HEK293 (cell line): Measurements from ENCODE around the gene TNNI3.

Experiments used
- CTCF ChIA-PET: fragments of 350-600 bp; formaldehyde crosslinking; extraction: SDS; loops from one replicate; lab custom pipeline; 2021; ENCODE audit warnings: antibody characterized with exemption; lab: Yijun Ruan, JAX
- POLR2A ChIA-PET: fragments of 300-600 bp; formaldehyde crosslinking; extraction: SDS; loops from one replicate; lab custom pipeline; 2020; ENCODE audit warnings: antibody characterized with exemption, inconsistent platforms; lab: Yijun Ruan, JAX
- H3K27ac ChIP-seq: fragments of 200-500 bp; sonication (Bioruptor generic); 2 replicates; pipeline ENCODE4 v1.5.1; 2014; ENCODE audit warnings: low read depth, low read length, control low read depth, inconsistent platforms; ENCODE audit errors: extremely low read depth
- H3K36me3 ChIP-seq, 2 experiments: fragments of 200-500 bp in 1 of 2; sonication (Bioruptor generic) in 1 of 2; 1 replicate in 1 of 2; 2 replicates in 1 of 2; pipeline ENCODE4 v1.5.1; 2014 to 2017; ENCODE audit warnings: inconsistent platforms in 2 of 2, low read length in 2 of 2; ENCODE audit not compliant: control insufficient read depth in 2 of 2, insufficient read depth in 1 of 2
- H3K4me1 ChIP-seq: fragments of 200-500 bp; sonication (Bioruptor generic); 2 replicates; pipeline ENCODE4 v1.5.1; 2014; ENCODE audit warnings: mild to moderate bottlenecking, low read length, inconsistent platforms; ENCODE audit not compliant: control insufficient read depth, insufficient read depth
- H3K4me3 ChIP-seq: 2 replicates; pipeline ENCODE4 v1.5.1; 2011; ENCODE audit warnings: low read depth, mild to moderate bottlenecking, control low read depth, low read length, moderate library complexity
- H3K9me3 ChIP-seq: fragments of 200-500 bp; sonication (Bioruptor generic); 2 replicates; pipeline ENCODE4 v1.5.1; 2014; ENCODE audit warnings: low read depth, low read length, inconsistent platforms; ENCODE audit not compliant: control insufficient read depth, insufficient read depth
- GLI2 ChIP-seq: fragments of 450-650 bp; formaldehyde crosslinking; IDR thresholded peaks from 2 replicates; pipeline ENCODE4; 2017; ENCODE audit warnings: missing biosample characterization, missing genetic modification characterization, low read depth, borderline replicate concordance
- GLI4 ChIP-seq: fragments of 450-650 bp; formaldehyde crosslinking; IDR thresholded peaks from 2 replicates; pipeline ENCODE4 v1.5.1; 2016; ENCODE audit warnings: missing biosample characterization, missing genetic modification characterization
- HIC1 ChIP-seq: fragments of 450-650 bp; formaldehyde crosslinking; IDR thresholded peaks from 2 replicates; pipeline ENCODE4 v1.5.1; 2016; ENCODE audit warnings: missing biosample characterization, missing genetic modification characterization
- HOXC10 ChIP-seq: sonication (generic); formaldehyde crosslinking; IDR thresholded peaks from 2 replicates; pipeline ENCODE4 v1.8.1; 2023; ENCODE audit warnings: mild to moderate bottlenecking, missing genetic modification reagents
- KLF1 ChIP-seq: fragments of 450-650 bp; formaldehyde crosslinking; IDR thresholded peaks from 2 replicates; pipeline ENCODE4 v1.5.1; 2016; ENCODE audit warnings: missing biosample characterization, missing genetic modification characterization
- KLF7 ChIP-seq: fragments of 450-650 bp; formaldehyde crosslinking; IDR thresholded peaks from 2 replicates; pipeline ENCODE4 v1.5.1; 2016; ENCODE audit warnings: missing biosample characterization, missing genetic modification characterization, borderline replicate concordance
- KLF9 ChIP-seq: fragments of 450-650 bp; formaldehyde crosslinking; IDR thresholded peaks from 2 replicates; pipeline ENCODE4 v1.5.1; 2016; ENCODE audit warnings: missing biosample characterization, missing genetic modification characterization, low read depth
- OSR2 ChIP-seq: fragments of 450-650 bp; formaldehyde crosslinking; IDR thresholded peaks from 2 replicates; pipeline ENCODE4 v1.5.1; 2016; ENCODE audit warnings: missing biosample characterization, missing genetic modification characterization
- OVOL3 ChIP-seq: fragments of 450-650 bp; formaldehyde crosslinking; IDR thresholded peaks from 2 replicates; pipeline ENCODE4 v1.5.1; 2016; ENCODE audit warnings: missing biosample characterization, missing genetic modification characterization
- SCRT1 ChIP-seq: fragments of 450-650 bp; formaldehyde crosslinking; IDR thresholded peaks from 2 replicates; pipeline ENCODE4 v1.5.1; 2016; ENCODE audit warnings: missing biosample characterization, missing genetic modification characterization, borderline replicate concordance
- SETDB1 ChIP-seq: IDR thresholded peaks from one replicate; pipeline ENCODE4 v1.6.1; 2017; ENCODE audit warnings: mild to moderate bottlenecking, low read length, moderate library complexity, mixed read lengths; ENCODE audit not compliant: insufficient read length
- SP7 ChIP-seq: fragments of 450-650 bp; formaldehyde crosslinking; IDR thresholded peaks from 2 replicates; pipeline ENCODE4 v1.5.1; 2016; ENCODE audit warnings: missing biosample characterization, missing genetic modification characterization
- WT1 ChIP-seq: fragments of 450-650 bp; formaldehyde crosslinking; IDR thresholded peaks from 2 replicates; pipeline ENCODE4 v1.5.1; 2016; ENCODE audit warnings: missing biosample characterization, missing genetic modification characterization
- ZBTB17 ChIP-seq: fragments of 450-650 bp; formaldehyde crosslinking; IDR thresholded peaks from 2 replicates; pipeline ENCODE4 v1.5.1; 2016; ENCODE audit warnings: missing biosample characterization, missing genetic modification characterization
- ZNF140 ChIP-seq: fragments of 450-650 bp; formaldehyde crosslinking; IDR thresholded peaks from 2 replicates; pipeline ENCODE4 v1.5.1; 2016; ENCODE audit warnings: missing biosample characterization, missing genetic modification characterization
- ZNF19 ChIP-seq: fragments of 450-650 bp; formaldehyde crosslinking; IDR thresholded peaks from 2 replicates; pipeline ENCODE4; 2016; ENCODE audit warnings: missing biosample characterization, missing genetic modification characterization, low read depth
- ZNF280C ChIP-seq: fragments of 450-650 bp; formaldehyde crosslinking; IDR thresholded peaks from 2 replicates; pipeline ENCODE4 v1.5.1; 2016; ENCODE audit warnings: missing biosample characterization, missing genetic modification characterization
- ZNF341 ChIP-seq: fragments of 450-650 bp; formaldehyde crosslinking; IDR thresholded peaks from 2 replicates; pipeline ENCODE4; 2016; ENCODE audit warnings: low read depth, missing biosample characterization, missing genetic modification characterization
- ZNF391 ChIP-seq: fragments of 450-650 bp; formaldehyde crosslinking; IDR thresholded peaks from 2 replicates; pipeline ENCODE4 v1.5.1; 2016; ENCODE audit warnings: low read depth, missing biosample characterization, missing genetic modification characterization, borderline replicate concordance
- ZNF433 ChIP-seq: fragments of 450-650 bp; formaldehyde crosslinking; IDR thresholded peaks from 2 replicates; pipeline ENCODE4 v1.5.1; 2016; ENCODE audit warnings: missing biosample characterization, missing genetic modification characterization, low read depth
- ZNF488 ChIP-seq: fragments of 450-650 bp; formaldehyde crosslinking; IDR thresholded peaks from 2 replicates; pipeline ENCODE4 v1.5.1; 2016; ENCODE audit warnings: missing biosample characterization, missing genetic modification characterization
- ZNF558 ChIP-seq: fragments of 450-650 bp; formaldehyde crosslinking; IDR thresholded peaks from 2 replicates; pipeline ENCODE4 v1.5.1; 2016; ENCODE audit warnings: missing biosample characterization, missing genetic modification characterization
- ZNF580 ChIP-seq: fragments of 450-650 bp; formaldehyde crosslinking; IDR thresholded peaks from 2 replicates; pipeline ENCODE4 v1.5.1; 2016; ENCODE audit warnings: missing biosample characterization, missing genetic modification characterization
- ZNF600 ChIP-seq: fragments of 450-650 bp; formaldehyde crosslinking; IDR thresholded peaks from 2 replicates; pipeline ENCODE4 v1.5.1; 2016; ENCODE audit warnings: missing biosample characterization, missing genetic modification characterization
- ZNF610 ChIP-seq: fragments of 450-650 bp; formaldehyde crosslinking; IDR thresholded peaks from 2 replicates; pipeline ENCODE4 v1.5.1; 2016; ENCODE audit warnings: missing biosample characterization, missing genetic modification characterization, borderline replicate concordance
- ZNF654 ChIP-seq: fragments of 450-650 bp; formaldehyde crosslinking; IDR thresholded peaks from 2 replicates; pipeline ENCODE4 v1.5.1; 2016; ENCODE audit warnings: low read depth, missing biosample characterization, missing genetic modification characterization
- ZNF658 ChIP-seq: fragments of 450-650 bp; formaldehyde crosslinking; IDR thresholded peaks from 2 replicates; pipeline ENCODE4; 2016; ENCODE audit warnings: missing biosample characterization, missing genetic modification characterization
- ZNF677 ChIP-seq: fragments of 450-650 bp; IDR thresholded peaks from 2 replicates; pipeline ENCODE4 v1.5.0; 2018; ENCODE audit warnings: missing biosample characterization, mild to moderate bottlenecking, missing genetic modification characterization, moderate library complexity
- ZNF704 ChIP-seq: fragments of 450-650 bp; formaldehyde crosslinking; IDR thresholded peaks from 2 replicates; pipeline ENCODE4 v1.5.1; 2016; ENCODE audit warnings: missing biosample characterization, missing genetic modification characterization
- ZNF791 ChIP-seq: fragments of 450-650 bp; formaldehyde crosslinking; IDR thresholded peaks from 2 replicates; pipeline ENCODE4 v1.5.1; 2016; ENCODE audit warnings: missing biosample characterization, missing genetic modification characterization
- ZNF843 ChIP-seq: fragments of 450-650 bp; formaldehyde crosslinking; IDR thresholded peaks from 2 replicates; pipeline ENCODE4 v1.5.1; 2016; ENCODE audit warnings: missing biosample characterization, missing genetic modification characterization
- ZXDB ChIP-seq: fragments of 450-650 bp; formaldehyde crosslinking; IDR thresholded peaks from 2 replicates; pipeline ENCODE4 v1.5.1; 2016; ENCODE audit warnings: missing biosample characterization, missing genetic modification characterization

Gene TNNI3

GRCh38 chr19:55117663-55118391 lies 39.7 kb downstream of the TNNI3 start:
- H3K4me1 ChIP-seq = peaks cover 18% of the 10 kb centered on the region
- peak overlapping the region; percentile 42; the same call in 1 of the 2 replicates for H3K27ac ChIP-seq
- CTCF ChIA-PET = interaction anchor here (0.6 to 4.6 kb wide), 9 partner anchors 15 to 300 kb away, joined by 3 to 26 read pairs (median 3); partner anchors contain the start of gene DNAAF3
- no peaks in the 10 kb centered on the region for H3K9me3 ChIP-seq
- H3K4me3 ChIP-seq = peak overlapping the region; percentile 78
- peaks cover 0 to 3% of the 10 kb centered on the region in 2 experiments; a peak in 1 of 3 replicates for H3K36me3 ChIP-seq
- POLR2A ChIA-PET = interaction anchor here (0.5 to 2.7 kb wide), 33 partner anchors 12 to 917 kb away, joined by 3 to 16 read pairs (median 5); partner anchors contain the start of genes KMT5C, NAT14, PPP6R1 and RPS9
- TF ChIP-seq SP7 (tag by site-specific recombination) (peak; percentile 67), GLI2 (tag by site-specific recombination) (no peak), ZNF558 (tag by site-specific recombination) (no peak), ZNF391 (tag by site-specific recombination) (peak; percentile 66; the same call in 1 of the 2 replicates), ZNF843 (tag by site-specific recombination) (peak; percentile 80), WT1 (tag by site-specific recombination) (0 out of 2 replicates have a peak, but pooled peaks have one; percentile 26), ZNF658 (no peak), SCRT1 (tag by site-specific recombination) (no peak), ZNF677 (tag by site-specific recombination) (no peak), ZNF140 (peak; percentile 94; the same call in 1 of the 2 replicates), KLF1 (no peak), HOXC10 (CRISPR knock-in tag) (no peak), ZNF654 (tag by site-specific recombination) (no peak), ZNF791 (no peak), ZNF433 (no peak), ZNF19 (tag by site-specific recombination) (no peak), KLF9 (tag by site-specific recombination) (no peak), GLI4 (tag by site-specific recombination) (0 out of 2 replicates have a peak, but pooled peaks have one; percentile 38), ZBTB17 (tag by site-specific recombination) (peak; percentile 95), OSR2 (tag by site-specific recombination) (no peak), KLF7 (peak; percentile 41; the same call in 1 of the 2 replicates), HIC1 (tag by site-specific recombination) (peak; percentile 89), ZNF600 (tag by site-specific recombination) (peak; percentile 88; the same call in 1 of the 2 replicates), OVOL3 (tag by site-specific recombination) (no peak), SETDB1 (no peak), ZNF280C (tag by site-specific recombination) (no peak), ZNF610 (tag by site-specific recombination) (peak; percentile 52; the same call in 1 of the 2 replicates), ZNF704 (no peak), ZNF341 (tag by site-specific recombination) (0 out of 2 replicates have a peak, but pooled peaks have one; percentile 24), ZNF580 (no peak; the same call in 1 of the 2 replicates), ZNF488 (tag by site-specific recombination) (no peak), ZXDB (tag by site-specific recombination) (peak; percentile 88)
